HCT116 (cell line): ENCODE measurements around the gene HIVEP3. TPM values are rescaled to one million over a fixed set of nuclear protein-coding genes. Genes with fewer than 3 reads are reported as not detected.

ENCODE experiments used
- ATAC-seq: fragments of 200-7000 bp; cut with Tn5 transposase; 2 replicates; pipeline ENCODE4 v1.9.1; 2020; ENCODE audit warnings: mild to moderate bottlenecking, moderate library complexity
- BruUV-seq: library from RNA; stranded (reverse); fragments of 400-500 nt; replicated peaks from 2 replicates; lab custom pipeline; 2021; lab: Mats Ljungman, UMichigan
- CTCF ChIA-PET: fragments of 300-600 bp; sonication (Branson Sonifier 250); formaldehyde crosslinking; loops from one replicate; lab custom pipeline; 2021; ENCODE audit warnings: antibody characterized with exemption; lab: Charles Lee
- POLR2A ChIA-PET: fragments of 300-600, 350-600 bp; sonication (Branson Sonifier 250); formaldehyde crosslinking; loops from one replicate; lab custom pipeline; 2021; ENCODE audit warnings: antibody characterized with exemption; lab: Charles Lee
- RAD21 ChIA-PET, 2 experiments: fragments of 300-600 bp; sonication (Branson Sonifier 250); formaldehyde crosslinking; loops; one replicate each; lab custom pipeline; 2023; ENCODE audit warnings: low total read pairs in 2 of 2; ENCODE audit not compliant: uncharacterized antibody in 2 of 2, unreplicated experiment in 2 of 2, low non-redundant PET in 1 of 2; lab: Charles Lee
- DNase-seq: peaks from one replicate; pipeline ENCODE4 v3.0.0-alpha.2; 2010; ENCODE audit warnings: low read depth, low spot score
- H2AFZ ChIP-seq: fragments of 200-600 bp; shearing (Covaris generic), sonication (generic); 2 replicates; pipeline ENCODE4 v1.6.1; 2017; ENCODE audit warnings: low read depth, mixed run types, mixed read lengths, antibody characterized with exemption, low read length; ENCODE audit not compliant: poor library complexity, severe bottlenecking
- H3K27ac ChIP-seq: 2 replicates; pipeline ENCODE4 v1.5.1; 2012; ENCODE audit warnings: low read depth, low read length
- H3K27me3 ChIP-seq: fragments of 200-600 bp; sonication (generic); 2 replicates; pipeline ENCODE4 v1.6.1; 2016; ENCODE audit warnings: mixed run types, low read length, mixed read lengths; ENCODE audit not compliant: insufficient read depth
- H3K36me3 ChIP-seq, 2 experiments: fragments of 200-500 bp in 1 of 2; fragments of 200-600 bp in 1 of 2; sonication (Bioruptor generic) in 1 of 2; sonication (generic) in 1 of 2; 2 replicates each; pipeline versions ENCODE4 v1.5.1 to v1.6.1; 2014 to 2016; ENCODE audit warnings: low read length in 2 of 2, inconsistent platforms in 1 of 2, mixed read lengths in 1 of 2, mixed run types in 1 of 2; ENCODE audit not compliant: insufficient read depth in 2 of 2, control insufficient read depth in 1 of 2
- H3K4me1 ChIP-seq, 2 experiments: fragments of 200-600 bp in 1 of 2; sonication (generic) in 1 of 2; 2 replicates each; pipeline versions ENCODE4 v1.5.1 to v1.6.1; 2012 to 2017; ENCODE audit warnings: low read length in 2 of 2, inconsistent platforms in 1 of 2, mild to moderate bottlenecking in 1 of 2, mixed read lengths in 1 of 2, mixed run types in 1 of 2, moderate library complexity in 1 of 2; ENCODE audit not compliant: insufficient read depth in 2 of 2, control insufficient read depth in 1 of 2
- H3K4me2 ChIP-seq: fragments of 200-600 bp; sonication (generic); 2 replicates; pipeline ENCODE4 v1.6.1; 2017; ENCODE audit warnings: mixed run types, low read length, mixed read lengths
- H3K4me3 ChIP-seq, 2 experiments: fragments of 200-600 bp in 1 of 2; sonication (generic) in 1 of 2; replicated peaks in 1 of 2; 2 replicates each; pipeline ENCODE4 v1.5.1; 2011 to 2016; ENCODE audit warnings: low read length in 2 of 2, control low read depth in 1 of 2, low read depth in 1 of 2, mild to moderate bottlenecking in 1 of 2, mixed read lengths in 1 of 2, mixed run types in 1 of 2
- H3K79me2 ChIP-seq: fragments of 200-600 bp; sonication (generic); 2 replicates; pipeline ENCODE4 v1.6.1; 2017; ENCODE audit warnings: mild to moderate bottlenecking, mixed run types, low read length, moderate library complexity, mixed read lengths; ENCODE audit not compliant: insufficient read depth
- H3K9ac ChIP-seq: fragments of 200-600 bp; sonication (generic); 2 replicates; pipeline ENCODE4 v1.6.1; 2016; ENCODE audit warnings: low read length, mixed read lengths
- H3K9me2 ChIP-seq: fragments of 200-600 bp; sonication (generic), shearing (Covaris generic); 2 replicates; pipeline ENCODE4 v1.6.1; 2017; ENCODE audit warnings: mixed run types, mild to moderate bottlenecking, moderate library complexity; ENCODE audit not compliant: insufficient read depth
- H3K9me3 ChIP-seq, 2 experiments: fragments of 200-500 bp in 1 of 2; fragments of 200-600 bp in 1 of 2; sonication (Bioruptor generic) in 1 of 2; sonication (generic) in 1 of 2; 2 replicates each; pipeline ENCODE4 v1.6.1; 2014 to 2017; ENCODE audit warnings: low read length in 2 of 2, mixed read lengths in 2 of 2, inconsistent platforms in 1 of 2, low read depth in 1 of 2, mild to moderate bottlenecking in 1 of 2, mixed run types in 1 of 2, moderate library complexity in 1 of 2; ENCODE audit not compliant: control insufficient read depth in 1 of 2, insufficient read depth in 1 of 2
- H4K20me1 ChIP-seq: fragments of 200-600 bp; sonication (generic), shearing (Covaris generic); 2 replicates; pipeline ENCODE4 v1.6.1; 2017; ENCODE audit warnings: mixed run types, mild to moderate bottlenecking, moderate library complexity; ENCODE audit not compliant: insufficient read depth
- EZH2 ChIP-seq: fragments of 200-600 bp; sonication (generic); IDR thresholded peaks from 2 replicates; pipeline ENCODE4 v1.6.1; 2017; ENCODE audit warnings: antibody characterized with exemption, mixed run types
- POLR2A ChIP-seq: IDR thresholded peaks from 2 replicates; pipeline ENCODE4 v1.7.0; 2011; ENCODE audit warnings: borderline replicate concordance; ENCODE audit not compliant: insufficient read depth, insufficient read length; ENCODE audit errors: extremely low read depth
- SRF ChIP-seq: IDR thresholded peaks from 2 replicates; pipeline ENCODE4 v1.6.1; 2012; ENCODE audit warnings: low read depth
- TCF7L2 ChIP-seq: IDR thresholded peaks from 2 replicates; pipeline ENCODE4 v1.7.0; 2011; ENCODE audit warnings: borderline replicate concordance, inconsistent platforms; ENCODE audit not compliant: insufficient read depth, insufficient read length; ENCODE audit errors: extremely low read depth
- YY1 ChIP-seq: IDR thresholded peaks from 2 replicates; pipeline ENCODE4 v1.6.1; 2011; ENCODE audit warnings: low read length, low read depth, moderate library complexity, mild to moderate bottlenecking; ENCODE audit not compliant: insufficient replicate concordance; ENCODE audit errors: extremely low read depth
- intact Hi-C: fragments of 100-400 bp; cut with micrococcal nuclease; formaldehyde crosslinking; loops from 2 replicates; pipeline ENCODE4 v1.10.0; 2022
- total RNA-seq: library from RNA; stranded (reverse); gene quantifications from one replicate; pipeline ENCODE4 v1.2.1, GENCODE V29; 2021; ENCODE audit not compliant: unreplicated experiment
- TF ChIP-seq, protein P1 (sequence below): IDR thresholded peaks from 2 replicates; pipeline ENCODE4 v1.6.1; 2011; ENCODE audit warnings: mild to moderate bottlenecking, low read length, moderate library complexity; ENCODE audit not compliant: insufficient replicate concordance; ENCODE audit errors: extremely low read depth
- TF ChIP-seq, protein P2 (sequence below), 3 experiments: fragments of 200-600 bp in 1 of 3; sonication (generic) in 1 of 3; IDR thresholded peaks in 2 of 3; conservative IDR thresholded peaks in 1 of 3; 2 replicates each; pipeline ENCODE4 v1.5.1; 2012 to 2017; ENCODE audit warnings: low read depth in 2 of 3, low read length in 2 of 3, antibody characterized with exemption in 1 of 3, borderline replicate concordance in 1 of 3, control low read depth in 1 of 3, mild to moderate bottlenecking in 1 of 3, mixed read lengths in 1 of 3, mixed run types in 1 of 3, moderate library complexity in 1 of 3; ENCODE audit not compliant: insufficient read depth in 1 of 3
- TF ChIP-seq, protein P3 (sequence below): IDR thresholded peaks from 2 replicates; pipeline ENCODE4 v1.6.1; 2012; ENCODE audit warnings: low read depth
- TF ChIP-seq, protein P4 (sequence below): IDR thresholded peaks from 2 replicates; pipeline ENCODE4 v1.6.1; 2012

Gene HIVEP3
- total RNA-seq, 1 experiment from 2014 or later, result 7.1 TPM

DNA sequence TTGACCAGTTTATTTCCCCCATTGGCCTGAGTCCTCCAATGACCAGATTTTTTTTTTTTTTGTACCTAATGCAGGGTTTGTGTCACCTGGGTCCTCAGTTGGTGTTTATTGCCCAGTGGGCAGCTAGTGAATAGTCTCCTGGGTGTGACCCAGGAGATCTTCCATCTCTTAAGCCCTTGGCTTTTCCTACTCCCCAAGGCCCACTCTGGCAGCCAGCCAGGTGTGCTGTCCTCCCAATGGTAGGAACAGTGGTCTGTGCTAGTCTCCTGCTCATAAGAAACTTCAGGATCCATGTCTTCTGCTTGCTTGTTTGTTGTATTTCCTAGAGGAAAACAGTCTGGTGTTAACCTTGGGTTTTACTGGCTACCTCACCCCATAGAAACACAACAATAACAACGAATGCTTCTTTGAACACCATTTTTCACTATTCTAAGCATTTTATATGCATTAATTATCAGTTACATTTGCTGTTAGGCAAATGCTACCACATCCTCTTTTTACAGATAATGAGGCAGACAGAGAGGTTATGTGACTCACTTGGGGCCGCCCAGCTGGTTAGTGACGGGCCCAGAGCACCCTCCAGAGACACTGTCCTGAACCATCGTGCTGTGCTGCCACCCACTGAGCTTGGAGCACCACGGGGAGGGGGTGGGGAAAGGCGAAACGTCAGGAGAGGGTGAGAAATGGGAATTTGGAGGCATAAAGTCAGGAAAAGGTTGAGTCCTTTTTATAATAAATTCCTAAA is 107.5 kb downstream of the HIVEP3 start:
- BruUV-seq, result no TSS peak
- no peak for ATAC-seq
- no peak overlapping the region for H3K9ac ChIP-seq
- no peaks in the 10 kb centered on the region for H3K36me3 ChIP-seq
- H3K4me2 ChIP-seq, result no peak overlapping the region
- no peaks in the 10 kb centered on the region for H3K79me2 ChIP-seq
- ChIA-PET RAD21 (interaction anchor here in 1 of 2 experiments (1.0 kb wide), 1 partner anchor 362 kb away, joined by 3 read pairs; no protein-coding TSS in a partner anchor), CTCF (interaction anchor here (0.7 to 1.8 kb wide), 16 partner anchors 8 to 362 kb away, joined by 3 to 13 read pairs (median 4); no protein-coding TSS in a partner anchor), POLR2A (no interaction called here)
- no peak overlapping the region for H3K4me3 ChIP-seq
- intact Hi-C loops, result loop anchor here (5.0 kb wide), 1 partner anchor 226 kb away; no protein-coding TSS in a partner anchor
- no peaks in the 10 kb centered on the region for H3K27me3 ChIP-seq
- no peaks in the 10 kb centered on the region for H3K9me3 ChIP-seq
- TF ChIP-seq TCF7L2 (no peak), POLR2A (no peak), SRF (no peak), EZH2 (no peak), YY1 (no peak)
- TF ChIP-seq, protein P1, sequence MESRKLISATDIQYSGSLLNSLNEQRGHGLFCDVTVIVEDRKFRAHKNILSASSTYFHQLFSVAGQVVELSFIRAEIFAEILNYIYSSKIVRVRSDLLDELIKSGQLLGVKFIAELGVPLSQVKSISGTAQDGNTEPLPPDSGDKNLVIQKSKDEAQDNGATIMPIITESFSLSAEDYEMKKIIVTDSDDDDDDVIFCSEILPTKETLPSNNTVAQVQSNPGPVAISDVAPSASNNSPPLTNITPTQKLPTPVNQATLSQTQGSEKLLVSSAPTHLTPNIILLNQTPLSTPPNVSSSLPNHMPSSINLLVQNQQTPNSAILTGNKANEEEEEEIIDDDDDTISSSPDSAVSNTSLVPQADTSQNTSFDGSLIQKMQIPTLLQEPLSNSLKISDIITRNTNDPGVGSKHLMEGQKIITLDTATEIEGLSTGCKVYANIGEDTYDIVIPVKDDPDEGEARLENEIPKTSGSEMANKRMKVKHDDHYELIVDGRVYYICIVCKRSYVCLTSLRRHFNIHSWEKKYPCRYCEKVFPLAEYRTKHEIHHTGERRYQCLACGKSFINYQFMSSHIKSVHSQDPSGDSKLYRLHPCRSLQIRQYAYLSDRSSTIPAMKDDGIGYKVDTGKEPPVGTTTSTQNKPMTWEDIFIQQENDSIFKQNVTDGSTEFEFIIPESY, result no peak
- TF ChIP-seq, protein P2, sequence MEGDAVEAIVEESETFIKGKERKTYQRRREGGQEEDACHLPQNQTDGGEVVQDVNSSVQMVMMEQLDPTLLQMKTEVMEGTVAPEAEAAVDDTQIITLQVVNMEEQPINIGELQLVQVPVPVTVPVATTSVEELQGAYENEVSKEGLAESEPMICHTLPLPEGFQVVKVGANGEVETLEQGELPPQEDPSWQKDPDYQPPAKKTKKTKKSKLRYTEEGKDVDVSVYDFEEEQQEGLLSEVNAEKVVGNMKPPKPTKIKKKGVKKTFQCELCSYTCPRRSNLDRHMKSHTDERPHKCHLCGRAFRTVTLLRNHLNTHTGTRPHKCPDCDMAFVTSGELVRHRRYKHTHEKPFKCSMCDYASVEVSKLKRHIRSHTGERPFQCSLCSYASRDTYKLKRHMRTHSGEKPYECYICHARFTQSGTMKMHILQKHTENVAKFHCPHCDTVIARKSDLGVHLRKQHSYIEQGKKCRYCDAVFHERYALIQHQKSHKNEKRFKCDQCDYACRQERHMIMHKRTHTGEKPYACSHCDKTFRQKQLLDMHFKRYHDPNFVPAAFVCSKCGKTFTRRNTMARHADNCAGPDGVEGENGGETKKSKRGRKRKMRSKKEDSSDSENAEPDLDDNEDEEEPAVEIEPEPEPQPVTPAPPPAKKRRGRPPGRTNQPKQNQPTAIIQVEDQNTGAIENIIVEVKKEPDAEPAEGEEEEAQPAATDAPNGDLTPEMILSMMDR (IDR thresholded peaks at IDR 0.05 in 2 of 3, conservative IDR thresholded peaks at IDR 0.05 in 1 of 3; ENCODE audit: borderline replicate concordance in 1 of 3, insufficient read depth in 1 of 3, low read depth in 2 of 3, low read length in 2 of 3), result no peak
- TF ChIP-seq, protein P3, sequence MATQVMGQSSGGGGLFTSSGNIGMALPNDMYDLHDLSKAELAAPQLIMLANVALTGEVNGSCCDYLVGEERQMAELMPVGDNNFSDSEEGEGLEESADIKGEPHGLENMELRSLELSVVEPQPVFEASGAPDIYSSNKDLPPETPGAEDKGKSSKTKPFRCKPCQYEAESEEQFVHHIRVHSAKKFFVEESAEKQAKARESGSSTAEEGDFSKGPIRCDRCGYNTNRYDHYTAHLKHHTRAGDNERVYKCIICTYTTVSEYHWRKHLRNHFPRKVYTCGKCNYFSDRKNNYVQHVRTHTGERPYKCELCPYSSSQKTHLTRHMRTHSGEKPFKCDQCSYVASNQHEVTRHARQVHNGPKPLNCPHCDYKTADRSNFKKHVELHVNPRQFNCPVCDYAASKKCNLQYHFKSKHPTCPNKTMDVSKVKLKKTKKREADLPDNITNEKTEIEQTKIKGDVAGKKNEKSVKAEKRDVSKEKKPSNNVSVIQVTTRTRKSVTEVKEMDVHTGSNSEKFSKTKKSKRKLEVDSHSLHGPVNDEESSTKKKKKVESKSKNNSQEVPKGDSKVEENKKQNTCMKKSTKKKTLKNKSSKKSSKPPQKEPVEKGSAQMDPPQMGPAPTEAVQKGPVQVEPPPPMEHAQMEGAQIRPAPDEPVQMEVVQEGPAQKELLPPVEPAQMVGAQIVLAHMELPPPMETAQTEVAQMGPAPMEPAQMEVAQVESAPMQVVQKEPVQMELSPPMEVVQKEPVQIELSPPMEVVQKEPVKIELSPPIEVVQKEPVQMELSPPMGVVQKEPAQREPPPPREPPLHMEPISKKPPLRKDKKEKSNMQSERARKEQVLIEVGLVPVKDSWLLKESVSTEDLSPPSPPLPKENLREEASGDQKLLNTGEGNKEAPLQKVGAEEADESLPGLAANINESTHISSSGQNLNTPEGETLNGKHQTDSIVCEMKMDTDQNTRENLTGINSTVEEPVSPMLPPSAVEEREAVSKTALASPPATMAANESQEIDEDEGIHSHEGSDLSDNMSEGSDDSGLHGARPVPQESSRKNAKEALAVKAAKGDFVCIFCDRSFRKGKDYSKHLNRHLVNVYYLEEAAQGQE, result no peak
- TF ChIP-seq, protein P4, sequence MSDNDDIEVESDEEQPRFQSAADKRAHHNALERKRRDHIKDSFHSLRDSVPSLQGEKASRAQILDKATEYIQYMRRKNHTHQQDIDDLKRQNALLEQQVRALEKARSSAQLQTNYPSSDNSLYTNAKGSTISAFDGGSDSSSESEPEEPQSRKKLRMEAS, result no peak
- no peak for DNase-seq
- no peaks in the 10 kb centered on the region for H3K9me2 ChIP-seq
- H3K4me1 ChIP-seq, result peaks cover 10 to 25% of the 10 kb centered on the region in 2 experiments; a peak in 3 of 4 replicates
- H3K27ac ChIP-seq, result no peak overlapping the region
- H4K20me1 ChIP-seq, result no peaks in the 10 kb centered on the region
- H2AFZ ChIP-seq, result no peak overlapping the region
